ENCODE results near the gene SPATA1. TPM values are rescaled to one million over a fixed set of nuclear protein-coding genes. Genes with fewer than 3 reads are reported as not detected.
"Not testable (repeated sequence)": the region's sequence is repeated elsewhere in the genome, so short reads cannot be mapped to it uniquely, and the experiment has no call there.

SPATA1 gene
- total RNA-seq, 3 donors from 2014 or later, result 0.46 TPM; not detected in 2

- Mint-ChIP-seq H3K27me3 (ENCODE audit: low read depth) (peaks cover 14% of the 10 kb centered on the region), H3K4me1 (ENCODE audit: low read depth) (peaks cover 16% of the 10 kb centered on the region)
- not testable (repeated sequence) for H3K36me3 Mint-ChIP-seq (ENCODE audit: insufficient read depth); H3K9me3 Mint-ChIP-seq; DNase-seq; H3K4me3 Mint-ChIP-seq; ATAC-seq
Observed at GRCh38 chr1:84594959-84595358, 88.8 kb downstream of the SPATA1 start.

- H3K4me3 Mint-ChIP-seq, result no peak overlapping the region
- ATAC-seq (no peak), DNase-seq (no peak)
Observed at GRCh38 chr1:84597011-84597410, 90.8 kb downstream of the SPATA1 start.

GRCh38 chr1:84598418-84598817 is 92.2 kb downstream of the SPATA1 start:
- Mint-ChIP-seq H3K4me1 (ENCODE audit: low read depth) (peaks cover 18% of the 10 kb centered on the region), H3K27me3 (ENCODE audit: low read depth) (no peaks in the 10 kb centered on the region), H3K36me3 (ENCODE audit: insufficient read depth) (no peaks in the 10 kb centered on the region), H3K9me3 (peaks cover 6% of the 10 kb centered on the region), H3K4me3 (no peak overlapping the region)
- no peak for DNase-seq
- no peak for ATAC-seq

More at GRCh38 chr1:84597011-84597410, 90.8 kb downstream of the SPATA1 start:
- Mint-ChIP-seq H3K36me3 (ENCODE audit: insufficient read depth) (no peaks in the 10 kb centered on the region), H3K27me3 (ENCODE audit: low read depth) (peaks cover 4% of the 10 kb centered on the region), H3K9me3 (peaks cover 6% of the 10 kb centered on the region), H3K4me1 (ENCODE audit: low read depth) (peaks cover 18% of the 10 kb centered on the region)

- Mint-ChIP-seq H3K9me3 (peaks cover 6% of the 10 kb centered on the region), H3K36me3 (ENCODE audit: insufficient read depth) (no peaks in the 10 kb centered on the region), H3K4me3 (peak overlapping the region; percentile 56), H3K27me3 (ENCODE audit: low read depth) (no peaks in the 10 kb centered on the region), H3K4me1 (ENCODE audit: low read depth) (peaks cover 18% of the 10 kb centered on the region)
- peak; percentile 78 to 80 for ATAC-seq
- no peak for DNase-seq
Observed at GRCh38 chr1:84598846-84599741, 92.9 kb downstream of the SPATA1 start.

- Mint-ChIP-seq H3K36me3 (ENCODE audit: insufficient read depth) (no peaks in the 10 kb centered on the region), H3K4me1 (ENCODE audit: low read depth) (peaks cover 18% of the 10 kb centered on the region), H3K4me3 (no peak overlapping the region), H3K27me3 (ENCODE audit: low read depth) (no peaks in the 10 kb centered on the region), H3K9me3 (peaks cover 17% of the 10 kb centered on the region)
- ATAC-seq (no peak), DNase-seq (no peak)
Observed at GRCh38 chr1:84600796-84601195, 94.6 kb downstream of the SPATA1 start.

- peaks cover 18% of the 10 kb centered on the region for H3K4me1 Mint-ChIP-seq (ENCODE audit: low read depth)
- no peak overlapping the region for H3K4me3 Mint-ChIP-seq
- peaks cover 2% of the 10 kb centered on the region for H3K36me3 Mint-ChIP-seq (ENCODE audit: insufficient read depth)
- peaks cover 3% of the 10 kb centered on the region for H3K27me3 Mint-ChIP-seq (ENCODE audit: low read depth)
- peaks cover 25% of the 10 kb centered on the region for H3K9me3 Mint-ChIP-seq
- no peak for ATAC-seq
- DNase-seq, result no peak
Observed at GRCh38 chr1:84603223-84603622, 97.0 kb downstream of the SPATA1 start.

DNA sequence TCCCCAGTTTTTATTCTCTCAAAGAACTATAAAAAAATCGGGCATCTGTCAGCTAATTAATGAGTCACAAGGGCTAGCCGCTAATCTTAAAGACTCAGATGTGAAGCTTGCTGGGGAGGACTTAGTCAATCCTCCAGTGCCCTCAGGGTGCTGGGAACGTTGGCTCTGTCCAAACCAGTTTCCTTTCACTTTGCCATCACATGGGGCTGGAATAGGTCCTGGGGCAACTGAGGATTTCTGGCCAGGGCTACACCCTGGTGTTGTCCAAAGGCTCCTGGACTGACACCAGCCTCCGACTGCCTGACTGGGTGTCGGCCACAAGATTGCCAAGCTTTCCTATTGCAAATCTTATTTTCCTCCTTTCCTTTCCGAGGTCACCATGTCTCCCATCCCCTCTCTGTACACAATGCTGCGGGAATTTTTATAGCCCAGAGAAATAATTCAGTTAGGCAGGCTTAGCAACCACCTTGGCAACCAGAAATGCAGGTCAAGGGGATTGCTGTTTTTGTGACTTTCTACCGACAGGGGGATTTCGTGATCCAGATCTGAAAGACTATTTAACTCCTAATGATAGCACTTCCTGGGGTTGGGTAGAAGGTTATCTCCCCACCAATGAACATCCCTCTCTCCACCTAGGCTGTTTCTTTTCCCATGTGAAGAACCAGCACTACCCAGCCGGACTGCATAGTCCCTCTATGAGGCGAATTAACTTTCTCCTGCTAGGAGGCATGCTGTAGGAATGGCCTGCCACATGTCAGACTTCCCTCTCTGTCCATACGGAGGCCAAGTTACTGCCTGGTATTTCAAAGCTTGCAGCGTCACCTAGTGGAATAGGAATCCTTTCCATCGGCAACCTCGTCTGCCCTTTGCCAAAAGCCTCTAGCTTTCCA is 98.0 kb downstream of the SPATA1 start:
- H3K9me3 Mint-ChIP-seq, result peaks cover 25% of the 10 kb centered on the region
- no peak overlapping the region for H3K4me3 Mint-ChIP-seq
- peaks cover 3% of the 10 kb centered on the region for H3K27me3 Mint-ChIP-seq (ENCODE audit: low read depth)
- ATAC-seq (no peak), DNase-seq (no peak)
- H3K4me1 Mint-ChIP-seq (ENCODE audit: low read depth), result peaks cover 9% of the 10 kb centered on the region
- H3K36me3 Mint-ChIP-seq (ENCODE audit: insufficient read depth), result peaks cover 2% of the 10 kb centered on the region

DNA sequence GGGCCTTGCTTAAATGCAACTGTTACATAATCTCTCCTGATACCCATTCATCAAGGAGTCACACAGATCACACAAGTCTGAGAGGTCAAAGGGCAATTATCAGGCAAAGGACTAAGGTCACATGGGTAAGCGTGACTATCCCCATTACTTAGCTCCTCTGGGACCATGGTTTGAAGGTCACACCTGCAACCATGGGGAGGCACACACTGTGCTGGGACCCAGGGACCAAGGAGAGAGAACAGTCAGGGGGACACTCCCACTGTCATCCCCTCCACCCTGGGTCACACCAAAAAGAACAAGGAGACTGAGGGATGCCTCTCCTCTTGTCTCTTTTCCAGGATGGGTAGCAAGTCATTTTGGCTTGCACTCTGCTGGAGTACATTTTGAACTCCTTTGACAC is 99.0 kb downstream of the SPATA1 start:
- no peak for DNase-seq
- peaks cover 2% of the 10 kb centered on the region for H3K36me3 Mint-ChIP-seq (ENCODE audit: insufficient read depth)
- peaks cover under 1% of the 10 kb centered on the region for H3K4me1 Mint-ChIP-seq (ENCODE audit: low read depth)
- H3K9me3 Mint-ChIP-seq, result peaks cover 25% of the 10 kb centered on the region
- H3K27me3 Mint-ChIP-seq (ENCODE audit: low read depth), result peaks cover 3% of the 10 kb centered on the region
- ATAC-seq, result no peak
- H3K4me3 Mint-ChIP-seq, result no peak overlapping the region

GRCh38 chr1:84606977-84607376 is 100.8 kb downstream of the SPATA1 start:
- no peak for DNase-seq
- Mint-ChIP-seq H3K27me3 (ENCODE audit: low read depth) (peaks cover 3% of the 10 kb centered on the region), H3K4me1 (ENCODE audit: low read depth) (peaks cover 7% of the 10 kb centered on the region), H3K9me3 (peaks cover 25% of the 10 kb centered on the region), H3K36me3 (ENCODE audit: insufficient read depth) (peaks cover 2% of the 10 kb centered on the region), H3K4me3 (no peak overlapping the region)
- ATAC-seq, result no peak

DNA sequence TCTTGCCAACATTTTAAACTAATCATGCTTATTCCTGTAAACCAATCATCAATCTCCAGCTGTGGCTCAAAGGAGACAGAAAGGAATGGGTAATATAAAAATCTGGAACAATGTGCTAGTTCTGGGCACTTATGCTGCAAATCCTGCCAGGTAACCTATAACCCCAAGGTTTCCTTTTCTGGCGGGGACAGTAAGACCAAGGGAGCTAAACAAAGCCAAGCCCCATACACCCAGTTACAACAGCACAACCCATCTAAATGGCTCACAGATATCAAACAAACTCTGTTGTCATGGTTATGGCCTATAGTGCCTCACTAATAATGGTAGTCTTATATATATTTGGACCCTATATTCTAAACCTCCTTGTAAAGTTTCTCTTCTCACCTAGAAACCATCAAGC is 104.9 kb downstream of the SPATA1 start:
- no peak for DNase-seq
- no peak overlapping the region for H3K4me3 Mint-ChIP-seq
- ATAC-seq, result no peak
- H3K36me3 Mint-ChIP-seq (ENCODE audit: insufficient read depth), result peaks cover 2% of the 10 kb centered on the region
- peaks cover 3% of the 10 kb centered on the region for H3K27me3 Mint-ChIP-seq (ENCODE audit: low read depth)
- peaks cover 11% of the 10 kb centered on the region for H3K4me1 Mint-ChIP-seq (ENCODE audit: low read depth)
- peaks cover 5% of the 10 kb centered on the region for H3K9me3 Mint-ChIP-seq

GRCh38 chr1:84611796-84612195 is 105.6 kb downstream of the SPATA1 start:
- H3K36me3 Mint-ChIP-seq (ENCODE audit: insufficient read depth), result no peaks in the 10 kb centered on the region
- DNase-seq (no peak), ATAC-seq (no peak)
- no peaks in the 10 kb centered on the region for H3K27me3 Mint-ChIP-seq (ENCODE audit: low read depth)
- no peaks in the 10 kb centered on the region for H3K9me3 Mint-ChIP-seq
- no peak overlapping the region for H3K4me3 Mint-ChIP-seq
- peaks cover 11% of the 10 kb centered on the region for H3K4me1 Mint-ChIP-seq (ENCODE audit: low read depth)

- no peaks in the 10 kb centered on the region for H3K27me3 Mint-ChIP-seq (ENCODE audit: low read depth)
- ATAC-seq (no peak), DNase-seq (no peak)
- no peaks in the 10 kb centered on the region for H3K36me3 Mint-ChIP-seq (ENCODE audit: insufficient read depth)
- H3K9me3 Mint-ChIP-seq, result no peaks in the 10 kb centered on the region
- H3K4me1 Mint-ChIP-seq (ENCODE audit: low read depth), result peaks cover 11% of the 10 kb centered on the region
- H3K4me3 Mint-ChIP-seq, result no peak overlapping the region
Observed at GRCh38 chr1:84613026-84613425, 106.8 kb downstream of the SPATA1 start.

- no peaks in the 10 kb centered on the region for H3K27me3 Mint-ChIP-seq (ENCODE audit: low read depth)
- ATAC-seq (no peak), DNase-seq (no peak)
- no peaks in the 10 kb centered on the region for H3K9me3 Mint-ChIP-seq
- peaks cover 11% of the 10 kb centered on the region for H3K4me1 Mint-ChIP-seq (ENCODE audit: low read depth)
- no peaks in the 10 kb centered on the region for H3K36me3 Mint-ChIP-seq (ENCODE audit: insufficient read depth)
- no peak overlapping the region for H3K4me3 Mint-ChIP-seq
Observed at GRCh38 chr1:84613887-84614286, 107.7 kb downstream of the SPATA1 start.

- ATAC-seq (no peak), DNase-seq (no peak)
- Mint-ChIP-seq H3K27me3 (ENCODE audit: low read depth) (no peaks in the 10 kb centered on the region), H3K36me3 (ENCODE audit: insufficient read depth) (no peaks in the 10 kb centered on the region), H3K9me3 (no peaks in the 10 kb centered on the region), H3K4me1 (ENCODE audit: low read depth) (peaks cover 26% of the 10 kb centered on the region), H3K4me3 (no peak overlapping the region)
Observed at GRCh38 chr1:84615790-84616189, 109.6 kb downstream of the SPATA1 start.

All from activated T-cell treated with anti-CD3 and anti-CD28 coated beads, Interleukin-2, amount 50 U/mL, for 4 hours (primary cell).